ENCODE results near the gene FOXD4L4.
"Not testable (repeated sequence)": the region's sequence is repeated elsewhere in the genome, so short reads cannot be mapped to it uniquely, and the experiment has no call there.

FOXD4L4 gene

DNA sequence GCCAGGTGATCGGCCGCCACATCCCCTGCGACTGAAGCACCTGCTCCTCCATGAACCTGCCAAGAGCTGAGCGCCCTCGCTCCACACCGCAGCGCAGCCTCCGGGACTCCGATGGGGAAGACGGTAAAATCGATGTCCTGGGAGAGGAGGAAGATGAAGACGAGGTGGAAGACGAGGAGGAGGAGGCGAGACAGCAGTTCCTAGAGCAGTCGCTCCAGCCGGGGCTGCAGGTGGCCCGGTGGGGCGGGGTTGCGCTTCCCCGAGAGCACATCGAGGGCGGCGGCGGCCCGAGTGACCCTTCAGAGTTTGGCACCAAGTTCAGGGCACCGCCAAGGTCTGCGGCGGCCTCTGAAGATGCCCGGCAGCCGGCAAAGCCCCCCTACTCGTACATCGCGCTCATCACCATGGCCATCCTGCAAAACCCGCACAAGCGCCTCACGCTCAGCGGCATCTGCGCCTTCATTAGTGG lies at the start of gene FOXD4L4:
TSS of gene FOXD4L4 (plus strand) at position 51 of the 469 bp plus-strand sequence. CDS start at position 51, 0 bp downstream.
- DNase-seq = not testable (repeated sequence)

DNA sequence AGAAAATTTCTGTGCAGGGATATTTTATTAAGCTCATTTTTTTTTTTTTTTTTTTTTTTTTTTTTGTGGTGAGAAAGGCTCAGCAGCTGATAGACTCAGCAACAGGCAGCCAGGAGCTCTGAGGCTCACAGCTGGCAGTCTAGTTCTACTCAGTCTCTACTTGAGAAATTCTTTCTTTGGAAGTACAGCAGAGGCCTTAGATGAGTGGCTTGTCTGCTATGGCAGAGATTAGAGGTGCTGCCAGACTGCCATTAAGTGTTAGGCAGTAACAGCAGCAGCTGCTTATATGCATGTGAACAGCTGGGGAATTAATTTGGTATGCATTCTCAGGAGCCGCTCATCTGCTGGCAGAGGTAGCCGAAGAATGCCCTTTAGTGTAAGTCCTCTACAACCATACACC lies 33.4 kb upstream of the FOXD4L4 start:
- not testable (repeated sequence) for DNase-seq

DNA sequence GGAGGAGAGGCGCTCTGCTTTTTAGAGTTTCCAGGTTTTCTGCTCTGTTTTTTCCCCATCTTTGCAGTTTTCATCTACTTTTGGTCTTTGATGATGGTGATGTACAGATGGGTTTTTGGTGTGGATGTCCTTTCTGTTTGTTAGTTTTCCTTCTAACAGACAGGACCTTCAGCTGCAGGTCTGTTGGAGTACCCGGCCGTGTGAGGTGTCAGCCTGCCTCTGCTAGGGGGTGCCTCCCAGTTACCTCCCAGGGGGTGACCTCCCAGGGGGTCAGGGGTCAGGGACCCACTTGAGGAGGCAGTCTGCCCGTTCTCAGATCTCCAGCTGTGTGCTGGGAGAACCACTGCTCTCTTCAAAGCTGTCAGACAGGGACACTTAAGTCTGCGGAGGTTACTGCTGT lies 22.5 kb upstream of the FOXD4L4 start:
- DNase-seq = not testable (repeated sequence)

DNA sequence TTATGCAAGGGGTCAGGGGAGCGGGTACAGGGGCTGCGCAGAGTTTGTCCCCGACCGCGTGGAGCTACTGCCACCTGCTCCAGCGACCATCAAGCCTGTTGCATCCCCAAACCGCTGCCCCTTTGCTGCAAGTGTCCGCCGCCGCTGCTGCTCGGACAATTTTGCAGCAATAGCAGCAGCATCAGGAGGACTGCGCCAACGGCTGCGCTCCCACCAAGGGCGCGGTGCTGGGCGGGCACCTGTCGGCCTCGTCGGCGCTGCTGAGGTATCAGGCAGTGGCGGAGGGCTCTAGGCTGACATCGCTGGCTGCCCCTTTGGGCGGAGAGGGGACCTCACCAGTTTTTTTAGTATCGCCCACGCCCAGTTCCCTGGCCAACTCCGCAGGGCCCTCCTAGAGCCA lies 1.2 kb downstream of the FOXD4L4 start:
- DNase-seq = not testable (repeated sequence)
